Liver (tissue), 9 donors: ENCODE results near the gene OSBPL1A. TPM values are rescaled to one million over a fixed set of nuclear protein-coding genes. Genes with fewer than 3 reads are reported as not detected.

Source experiments
- DNase-seq: peaks from one replicate; pipeline ENCODE4 v3.0.0-alpha.2; 2017; ENCODE audit warnings: low spot score
- H3K27ac ChIP-seq, 2 donors: one replicate each; pipeline ENCODE4 v1.7.0; 2013; ENCODE audit warnings: inconsistent platforms in 2 of 2, low read length in 2 of 2, control low read depth in 1 of 2, low read depth in 1 of 2, mild to moderate bottlenecking in 1 of 2
- H3K27me3 ChIP-seq, 4 donors: one replicate each; pipeline versions ENCODE4 v1.6.1 to v1.7.0; 2013; ENCODE audit warnings: low read length in 3 of 4, inconsistent platforms in 1 of 4, mild to moderate bottlenecking in 1 of 4, moderate library complexity in 1 of 4; ENCODE audit not compliant: control insufficient read depth in 4 of 4, insufficient read depth in 4 of 4
- H3K36me3 ChIP-seq, 4 donors: one replicate each; pipeline versions ENCODE4 v1.6.1 to v1.7.0; 2013; ENCODE audit warnings: low read length in 3 of 4, mild to moderate bottlenecking in 3 of 4, low read depth in 1 of 4, moderate library complexity in 1 of 4; ENCODE audit not compliant: control insufficient read depth in 4 of 4, insufficient read depth in 3 of 4
- H3K4me1 ChIP-seq, 4 donors: one replicate each; pipeline versions ENCODE4 v1.6.1 to v1.7.0; 2013; ENCODE audit warnings: low read length in 3 of 4, mild to moderate bottlenecking in 3 of 4, moderate library complexity in 1 of 4; ENCODE audit not compliant: control insufficient read depth in 4 of 4, insufficient read depth in 4 of 4
- H3K4me3 ChIP-seq, 3 donors: one replicate each; pipeline versions ENCODE4 v1.6.1 to v1.7.0; 2013; ENCODE audit warnings: low read length in 3 of 3, control low read depth in 1 of 3, low read depth in 1 of 3, mild to moderate bottlenecking in 1 of 3
- H3K9ac ChIP-seq, 2 donors: one replicate each; pipeline ENCODE4 v1.7.0; 2013; ENCODE audit warnings: low read length in 2 of 2, mild to moderate bottlenecking in 2 of 2, moderate library complexity in 2 of 2, control low read depth in 1 of 2, low read depth in 1 of 2
- H3K9me3 ChIP-seq, 4 donors: one replicate each; pipeline versions ENCODE4 v1.6.1 to v1.7.0; 2013; ENCODE audit warnings: low read length in 3 of 4; ENCODE audit not compliant: control insufficient read depth in 4 of 4
- EGR1 ChIP-seq, 2 donors: IDR thresholded peaks; 2 replicates each; pipeline ENCODE4 v1.6.1; 2016 to 2018; ENCODE audit warnings: antibody characterized with exemption in 2 of 2, low read depth in 2 of 2
- FOXA1 ChIP-seq: IDR thresholded peaks from 2 replicates; pipeline ENCODE4 v1.6.1; 2016; ENCODE audit warnings: antibody characterized with exemption
- FOXA2 ChIP-seq: IDR thresholded peaks from 2 replicates; pipeline ENCODE4 v1.6.1; 2016; ENCODE audit warnings: antibody characterized with exemption
- GABPA ChIP-seq, 2 donors: IDR thresholded peaks in 1 of 2; conservative IDR thresholded peaks in 1 of 2; 2 replicates each; pipeline ENCODE4 v1.6.1; 2016; ENCODE audit warnings: antibody characterized with exemption in 2 of 2, mild to moderate bottlenecking in 1 of 2, moderate library complexity in 1 of 2
- HNF4A ChIP-seq, 2 donors: conservative IDR thresholded peaks; 2 replicates each; pipeline ENCODE4 v1.6.1; 2016; ENCODE audit warnings: antibody characterized with exemption in 2 of 2, mild to moderate bottlenecking in 2 of 2
- HNF4G ChIP-seq: IDR thresholded peaks from 2 replicates; pipeline ENCODE4 v1.6.1; 2016; ENCODE audit warnings: antibody characterized with exemption
- JUND ChIP-seq, 2 donors: IDR thresholded peaks; 2 replicates each; pipeline ENCODE4 v1.6.1; 2016; ENCODE audit warnings: antibody characterized with exemption in 2 of 2
- NR2F2 ChIP-seq: IDR thresholded peaks from 2 replicates; pipeline ENCODE4 v1.6.1; 2016; ENCODE audit warnings: antibody characterized with exemption
- RAD21 ChIP-seq, 2 donors: IDR thresholded peaks; 2 replicates each; pipeline ENCODE4 v1.6.1; 2016; ENCODE audit warnings: antibody characterized with exemption in 2 of 2, mild to moderate bottlenecking in 2 of 2
- RXRA ChIP-seq, 2 donors: IDR thresholded peaks; 2 replicates each; pipeline ENCODE4 v1.6.1; 2017 to 2018; ENCODE audit warnings: antibody characterized with exemption in 2 of 2, mild to moderate bottlenecking in 1 of 2
- SP1 ChIP-seq: IDR thresholded peaks from 2 replicates; pipeline ENCODE4 v1.6.1; 2018; ENCODE audit warnings: antibody characterized with exemption, mild to moderate bottlenecking
- TAF1 ChIP-seq: conservative IDR thresholded peaks from 2 replicates; pipeline ENCODE4 v1.6.1; 2016; ENCODE audit warnings: antibody characterized with exemption, mild to moderate bottlenecking
- WGBS: extraction: QIAGEN DNeasy Blood & Tissue Kit; methylation state at CpG from one replicate; pipeline ENCODE4 v1.1.7; 2013; 5-methylcytosine and 5-hydroxymethylcytosine counted together
- polyA plus RNA-seq, 2 donors: library from polyadenylated mRNA; stranded (reverse) in 1 of 2; unstranded in 1 of 2; fragments of 200-250 nt in 1 of 2; fragments of >200 nt in 1 of 2; fragmentation: Nextera tagmentation in 1 of 2; extraction: Ambion mirVana in 1 of 2; gene quantifications; one replicate each; pipeline versions ENCODE4 v1.2.1 to v1.2.3, GENCODE V29; 2013 to 2015
- total RNA-seq, 2 donors: library from RNA; depleted of rRNA; stranded (reverse); fragments of >200 nt; gene quantifications; one replicate each; pipeline ENCODE4 v1.2.3, GENCODE V29; 2014
- TF ChIP-seq, protein P1 (sequence below): IDR thresholded peaks from 2 replicates; pipeline ENCODE4 v1.6.1; 2016; ENCODE audit warnings: antibody characterized with exemption
- TF ChIP-seq, protein P2 (sequence below): IDR thresholded peaks from 2 replicates; pipeline ENCODE4 v1.6.1; 2016; ENCODE audit warnings: antibody characterized with exemption, mild to moderate bottlenecking
- TF ChIP-seq, protein P3 (sequence below): IDR thresholded peaks from 2 replicates; pipeline ENCODE4 v1.6.1; 2016; ENCODE audit warnings: antibody characterized with exemption
- TF ChIP-seq, protein P4 (sequence below): IDR thresholded peaks from 2 replicates; pipeline ENCODE4 v1.6.1; 2016; ENCODE audit warnings: antibody characterized with exemption
- donor health status: healthy.
- donor health status: healthy.
- donor health status: healthy.
- donor health status: healthy.
- donor health status: healthy.

Gene OSBPL1A
- total and polyA plus RNA-seq, 4 donors = 5.4 to 12.6 (median 8.9) TPM

DNA sequence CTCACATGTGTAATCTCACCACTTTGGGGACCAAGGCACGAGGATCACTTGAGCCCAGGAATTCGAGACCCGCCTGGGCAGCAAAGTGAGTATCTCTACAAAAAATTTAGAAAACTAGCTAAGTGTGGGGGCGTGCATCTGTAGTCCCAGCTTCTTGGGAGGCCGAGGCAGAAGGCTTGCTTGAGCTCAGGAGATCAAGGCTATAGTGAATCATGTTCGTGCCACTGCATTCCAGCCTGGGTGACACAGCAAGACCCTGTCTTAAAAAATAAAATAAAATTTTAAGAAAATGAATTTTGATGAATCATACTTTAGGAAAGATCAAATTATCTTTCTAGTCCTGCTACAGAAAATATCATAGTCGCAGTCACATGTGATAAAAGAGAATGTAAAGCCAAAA lies 211.8 kb downstream of the OSBPL1A start (continued):
- TF ChIP-seq, protein P1, sequence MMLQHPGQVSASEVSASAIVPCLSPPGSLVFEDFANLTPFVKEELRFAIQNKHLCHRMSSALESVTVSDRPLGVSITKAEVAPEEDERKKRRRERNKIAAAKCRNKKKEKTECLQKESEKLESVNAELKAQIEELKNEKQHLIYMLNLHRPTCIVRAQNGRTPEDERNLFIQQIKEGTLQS = no peak
- no peak for TF ChIP-seq HNF4A (conservative IDR thresholded peaks at IDR 0.05)
- no peak for TF ChIP-seq RXRA (IDR thresholded peaks at IDR 0.05)
- TF ChIP-seq GABPA (IDR thresholded peaks at IDR 0.05 in 1 of 2, conservative IDR thresholded peaks at IDR 0.05 in 1 of 2) = no peak
- TF ChIP-seq, protein P2, sequence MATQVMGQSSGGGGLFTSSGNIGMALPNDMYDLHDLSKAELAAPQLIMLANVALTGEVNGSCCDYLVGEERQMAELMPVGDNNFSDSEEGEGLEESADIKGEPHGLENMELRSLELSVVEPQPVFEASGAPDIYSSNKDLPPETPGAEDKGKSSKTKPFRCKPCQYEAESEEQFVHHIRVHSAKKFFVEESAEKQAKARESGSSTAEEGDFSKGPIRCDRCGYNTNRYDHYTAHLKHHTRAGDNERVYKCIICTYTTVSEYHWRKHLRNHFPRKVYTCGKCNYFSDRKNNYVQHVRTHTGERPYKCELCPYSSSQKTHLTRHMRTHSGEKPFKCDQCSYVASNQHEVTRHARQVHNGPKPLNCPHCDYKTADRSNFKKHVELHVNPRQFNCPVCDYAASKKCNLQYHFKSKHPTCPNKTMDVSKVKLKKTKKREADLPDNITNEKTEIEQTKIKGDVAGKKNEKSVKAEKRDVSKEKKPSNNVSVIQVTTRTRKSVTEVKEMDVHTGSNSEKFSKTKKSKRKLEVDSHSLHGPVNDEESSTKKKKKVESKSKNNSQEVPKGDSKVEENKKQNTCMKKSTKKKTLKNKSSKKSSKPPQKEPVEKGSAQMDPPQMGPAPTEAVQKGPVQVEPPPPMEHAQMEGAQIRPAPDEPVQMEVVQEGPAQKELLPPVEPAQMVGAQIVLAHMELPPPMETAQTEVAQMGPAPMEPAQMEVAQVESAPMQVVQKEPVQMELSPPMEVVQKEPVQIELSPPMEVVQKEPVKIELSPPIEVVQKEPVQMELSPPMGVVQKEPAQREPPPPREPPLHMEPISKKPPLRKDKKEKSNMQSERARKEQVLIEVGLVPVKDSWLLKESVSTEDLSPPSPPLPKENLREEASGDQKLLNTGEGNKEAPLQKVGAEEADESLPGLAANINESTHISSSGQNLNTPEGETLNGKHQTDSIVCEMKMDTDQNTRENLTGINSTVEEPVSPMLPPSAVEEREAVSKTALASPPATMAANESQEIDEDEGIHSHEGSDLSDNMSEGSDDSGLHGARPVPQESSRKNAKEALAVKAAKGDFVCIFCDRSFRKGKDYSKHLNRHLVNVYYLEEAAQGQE = no peak

DNA sequence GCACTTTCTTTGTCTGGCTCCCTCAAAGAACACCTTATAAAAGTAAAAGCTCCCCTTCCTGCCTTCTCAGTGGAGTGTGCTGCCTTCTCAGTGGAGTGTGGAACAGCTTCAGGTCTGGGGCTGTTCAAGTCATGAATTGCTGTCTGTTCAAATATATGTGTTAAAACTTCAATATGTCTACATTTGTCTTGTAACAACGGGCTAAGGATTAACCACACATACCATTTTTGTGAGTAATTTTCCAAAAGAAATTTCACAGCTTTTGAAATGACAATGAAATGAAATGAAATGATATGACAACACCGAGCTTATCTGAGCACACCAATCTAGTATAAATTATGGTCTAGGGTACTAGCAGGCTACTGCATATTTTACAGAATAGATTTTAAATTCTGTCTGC lies 215.8 kb downstream of the OSBPL1A start:
- TF ChIP-seq HNF4A (conservative IDR thresholded peaks at IDR 0.05) (no peak), JUND (IDR thresholded peaks at IDR 0.05) (no peak), FOXA1 (no peak), RXRA (IDR thresholded peaks at IDR 0.05) (no peak), FOXA2 (no peak), NR2F2 (no peak), GABPA (IDR thresholded peaks at IDR 0.05 in 1 of 2, conservative IDR thresholded peaks at IDR 0.05 in 1 of 2) (no peak), TAF1 (no peak), HNF4G (no peak)
- TF ChIP-seq, protein P3, sequence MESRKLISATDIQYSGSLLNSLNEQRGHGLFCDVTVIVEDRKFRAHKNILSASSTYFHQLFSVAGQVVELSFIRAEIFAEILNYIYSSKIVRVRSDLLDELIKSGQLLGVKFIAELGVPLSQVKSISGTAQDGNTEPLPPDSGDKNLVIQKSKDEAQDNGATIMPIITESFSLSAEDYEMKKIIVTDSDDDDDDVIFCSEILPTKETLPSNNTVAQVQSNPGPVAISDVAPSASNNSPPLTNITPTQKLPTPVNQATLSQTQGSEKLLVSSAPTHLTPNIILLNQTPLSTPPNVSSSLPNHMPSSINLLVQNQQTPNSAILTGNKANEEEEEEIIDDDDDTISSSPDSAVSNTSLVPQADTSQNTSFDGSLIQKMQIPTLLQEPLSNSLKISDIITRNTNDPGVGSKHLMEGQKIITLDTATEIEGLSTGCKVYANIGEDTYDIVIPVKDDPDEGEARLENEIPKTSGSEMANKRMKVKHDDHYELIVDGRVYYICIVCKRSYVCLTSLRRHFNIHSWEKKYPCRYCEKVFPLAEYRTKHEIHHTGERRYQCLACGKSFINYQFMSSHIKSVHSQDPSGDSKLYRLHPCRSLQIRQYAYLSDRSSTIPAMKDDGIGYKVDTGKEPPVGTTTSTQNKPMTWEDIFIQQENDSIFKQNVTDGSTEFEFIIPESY = no peak
- peaks cover under 1 to 11% (median 8%) of the 10 kb centered on the region in 4 donors for H3K4me1 ChIP-seq
- H3K4me3 ChIP-seq = no peak overlapping the region
- no peak overlapping the region for H3K27ac ChIP-seq
- no peak overlapping the region for H3K9ac ChIP-seq
- no peaks in the 10 kb centered on the region for H3K9me3 ChIP-seq
- H3K36me3 ChIP-seq = no peaks in the 10 kb centered on the region
- 89% methylated on average over 2 of the region's 2 CpGs for WGBS
- no peaks in the 10 kb centered on the region for H3K27me3 ChIP-seq
- no peak for DNase-seq

DNA sequence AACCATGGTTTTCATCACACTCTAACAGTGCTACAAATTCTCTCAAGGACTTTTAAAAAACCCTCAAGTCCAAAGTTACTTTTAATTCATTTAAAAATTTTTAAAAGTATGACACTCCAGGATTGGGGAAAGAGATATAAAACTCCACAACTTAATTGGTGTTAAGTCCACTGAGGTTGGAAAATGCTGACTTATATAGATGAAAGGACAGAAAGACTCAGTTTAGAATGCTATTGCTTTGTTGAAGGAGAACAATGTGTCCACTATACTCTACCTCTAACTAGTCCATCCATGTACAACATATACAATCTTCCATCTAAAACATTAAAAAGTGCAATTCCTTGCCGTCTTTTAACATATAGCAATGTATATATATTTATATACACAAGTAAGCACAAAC lies 217.6 kb downstream of the OSBPL1A start:
- no peak for DNase-seq
- H3K27ac ChIP-seq = no peak overlapping the region
- H3K4me1 ChIP-seq = peaks cover 3 to 14% (median 10%) of the 10 kb centered on the region in 4 donors
- no peaks in the 10 kb centered on the region for H3K36me3 ChIP-seq
- H3K4me3 ChIP-seq = no peak overlapping the region
- H3K27me3 ChIP-seq = no peaks in the 10 kb centered on the region
- 95% methylated on average over 1 of the region's 1 CpG for WGBS
- H3K9ac ChIP-seq = no peak overlapping the region
- H3K9me3 ChIP-seq = no peaks in the 10 kb centered on the region
- TF ChIP-seq GABPA (IDR thresholded peaks at IDR 0.05 in 1 of 2, conservative IDR thresholded peaks at IDR 0.05 in 1 of 2) = no peak
- TF ChIP-seq FOXA1 = no peak
- no peak for TF ChIP-seq RXRA (IDR thresholded peaks at IDR 0.05)
- TF ChIP-seq EGR1 (IDR thresholded peaks at IDR 0.05; ENCODE audit: low read depth in 2 of 2) = no peak
- no peak for TF ChIP-seq HNF4G
- no peak for TF ChIP-seq RAD21 (IDR thresholded peaks at IDR 0.05)
- no peak for TF ChIP-seq TAF1
- TF ChIP-seq JUND (IDR thresholded peaks at IDR 0.05) = no peak
- TF ChIP-seq, protein P2 = no peak
- TF ChIP-seq, protein P4, sequence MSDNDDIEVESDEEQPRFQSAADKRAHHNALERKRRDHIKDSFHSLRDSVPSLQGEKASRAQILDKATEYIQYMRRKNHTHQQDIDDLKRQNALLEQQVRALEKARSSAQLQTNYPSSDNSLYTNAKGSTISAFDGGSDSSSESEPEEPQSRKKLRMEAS = no peak
- TF ChIP-seq, protein P3 = no peak
- TF ChIP-seq SP1 = no peak
- no peak for TF ChIP-seq NR2F2
- TF ChIP-seq, protein P1 = no peak
